Fibroblast of lung (primary cell): ENCODE data around the gene SLC16A7. TPM values are rescaled to one million over a fixed set of nuclear protein-coding genes. Genes with fewer than 3 reads are reported as not detected.

Experiments used
- DNase-seq, 2 donors: peaks; one replicate each; pipeline versions ENCODE4 v3.0.0 to v3.0.0-alpha.2; 2010; ENCODE audit warnings: low read depth in 2 of 2
- H2AFZ ChIP-seq: 2 replicates; pipeline ENCODE4 v1.5.1; 2012; ENCODE audit warnings: low read length, control low read depth, inconsistent platforms
- H3K27ac ChIP-seq: 2 replicates; pipeline ENCODE4 v1.5.1; 2011; ENCODE audit warnings: low read length, control low read depth; ENCODE audit not compliant: insufficient read depth
- H3K27me3 ChIP-seq: 2 replicates; pipeline ENCODE4 v1.5.1; 2011; ENCODE audit warnings: mild to moderate bottlenecking, low read length; ENCODE audit not compliant: control insufficient read depth, insufficient read depth
- H3K36me3 ChIP-seq: 2 replicates; pipeline ENCODE4 v1.5.1; 2011; ENCODE audit warnings: low read length; ENCODE audit not compliant: control insufficient read depth, insufficient read depth
- H3K4me1 ChIP-seq: 2 replicates; pipeline ENCODE4 v1.5.1; 2011; ENCODE audit warnings: low read length; ENCODE audit not compliant: control insufficient read depth, insufficient read depth; ENCODE audit errors: extremely low read depth
- H3K4me2 ChIP-seq: 2 replicates; pipeline ENCODE4 v1.5.1; 2011; ENCODE audit warnings: low read length, control low read depth; ENCODE audit not compliant: insufficient read depth; ENCODE audit errors: extremely low read depth
- H3K4me3 ChIP-seq, 4 experiments: fragments of 200-600 bp in 1 of 4; sonication (generic) in 1 of 4; replicated peaks in 1 of 4; 2 replicates each; pipeline ENCODE4 v1.5.1; 2011 to 2016; ENCODE audit warnings: low read length in 4 of 4, low read depth in 3 of 4, mild to moderate bottlenecking in 3 of 4, control low read depth in 2 of 4, inconsistent platforms in 1 of 4, mixed read lengths in 1 of 4; ENCODE audit not compliant: insufficient read depth in 1 of 4; ENCODE audit errors: control extremely low read depth in 1 of 4
- H3K79me2 ChIP-seq: 2 replicates; pipeline ENCODE4 v1.5.1; 2012; ENCODE audit warnings: mild to moderate bottlenecking, low read length, inconsistent platforms; ENCODE audit not compliant: control insufficient read depth, insufficient read depth
- H3K9ac ChIP-seq: 2 replicates; pipeline ENCODE4 v1.5.1; 2011; ENCODE audit warnings: mild to moderate bottlenecking, low read length, control low read depth; ENCODE audit not compliant: insufficient read depth
- H3K9me3 ChIP-seq: 2 replicates; pipeline ENCODE4 v1.5.1; 2012; ENCODE audit warnings: low read depth, low read length; ENCODE audit not compliant: control insufficient read depth, insufficient read depth
- H4K20me1 ChIP-seq: 2 replicates; pipeline ENCODE4 v1.5.1; 2011; ENCODE audit warnings: low read length; ENCODE audit not compliant: control insufficient read depth, insufficient read depth; ENCODE audit errors: extremely low read depth
- EZH2 ChIP-seq: IDR thresholded peaks from 2 replicates; pipeline ENCODE4 v1.5.1; 2012; ENCODE audit warnings: low read length, control low read depth, mild to moderate bottlenecking; ENCODE audit errors: missing control alignments
- polyA minus RNA-seq: library from RNA; depleted of rRNA, polyadenylated mRNA; stranded (reverse); fragments of >200 nt; gene quantifications from 2 replicates; pipeline ENCODE4 v1.2.3, GENCODE V29; 2011; ENCODE audit warnings: low replicate concordance
- polyA plus RNA-seq, 2 donors: library from polyadenylated mRNA; depleted of rRNA in 1 of 2; stranded (reverse) in 1 of 2; unstranded in 1 of 2; fragments of >200 nt; gene quantifications; 2 replicates each; pipeline ENCODE4 v1.2.1, GENCODE V29; 2011 to 2012; ENCODE audit warnings: missing spikeins in 1 of 2
- total RNA-seq: library from RNA; depleted of rRNA; stranded (reverse); fragments of >200 nt; gene quantifications from 2 replicates; pipeline ENCODE4 v1.2.1, GENCODE V29; 2014
- TF ChIP-seq, protein P1 (sequence below), 2 donors: IDR thresholded peaks in 1 of 2; conservative IDR thresholded peaks in 1 of 2; 1 replicate in 1 of 2; 2 replicates in 1 of 2; pipeline ENCODE4 v1.5.1; 2011 to 2012; ENCODE audit warnings: low read length in 2 of 2, control low read depth in 1 of 2, inconsistent platforms in 1 of 2, low read depth in 1 of 2, mild to moderate bottlenecking in 1 of 2

Gene SLC16A7
- total RNA-seq (44.2 and 110 TPM in 2 replicates), polyA plus RNA-seq (19.1 and 40.2 TPM in 2 replicates), polyA minus RNA-seq (39.2 and 85.6 TPM in 2 replicates)
- polyA plus RNA-seq (2012): 8.1 and 19.1 TPM in 2 replicates

DNA sequence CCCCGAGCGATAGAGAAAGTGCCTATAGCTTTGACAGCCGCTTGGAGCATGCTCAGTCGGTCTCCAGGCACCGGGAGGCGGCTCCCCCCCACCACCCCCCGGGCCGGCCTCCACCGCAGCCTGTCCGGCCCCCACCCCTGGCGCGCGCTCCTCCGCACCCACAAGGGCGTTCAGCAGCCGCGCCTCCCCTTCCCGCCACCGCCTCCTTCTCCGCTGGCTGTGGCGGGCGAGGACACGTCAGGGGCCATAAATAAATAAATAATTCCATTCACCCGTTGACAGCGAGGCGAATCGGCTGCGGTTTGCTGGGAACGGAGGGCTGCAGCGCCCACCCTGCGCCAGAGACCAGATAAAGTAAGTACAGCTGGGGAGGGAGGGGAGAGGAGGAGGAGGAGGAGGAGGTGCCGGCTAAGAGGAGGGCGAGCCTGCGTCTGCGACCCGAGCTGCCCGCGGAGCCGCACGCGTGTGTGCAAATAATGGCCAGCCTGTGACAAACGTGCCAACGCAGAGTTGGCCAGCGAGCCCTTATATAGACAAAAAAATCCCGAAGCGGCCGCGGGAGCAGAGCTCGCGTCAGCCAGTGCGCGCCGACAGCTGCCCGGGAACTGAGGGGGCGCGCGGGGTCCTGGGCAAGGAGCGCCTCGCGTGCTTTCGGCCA is at the start of gene SLC16A7:
Gene SLC16A7, plus strand, starts transcription at position 147 of the 658 bp plus-strand sequence. CDS start 108,773 bp downstream, outside the sequence.
- H3K9me3 ChIP-seq: no peaks in the 10 kb centered on the region
- peak within 1 kb of the TSS; percentile 76 for H2AFZ ChIP-seq
- peak within 1 kb of the TSS; percentile 99 for H3K9ac ChIP-seq
- H3K4me1 ChIP-seq: peaks cover 7% of the 10 kb centered on the region
- no peak for TF ChIP-seq EZH2
- TF ChIP-seq, protein P1, sequence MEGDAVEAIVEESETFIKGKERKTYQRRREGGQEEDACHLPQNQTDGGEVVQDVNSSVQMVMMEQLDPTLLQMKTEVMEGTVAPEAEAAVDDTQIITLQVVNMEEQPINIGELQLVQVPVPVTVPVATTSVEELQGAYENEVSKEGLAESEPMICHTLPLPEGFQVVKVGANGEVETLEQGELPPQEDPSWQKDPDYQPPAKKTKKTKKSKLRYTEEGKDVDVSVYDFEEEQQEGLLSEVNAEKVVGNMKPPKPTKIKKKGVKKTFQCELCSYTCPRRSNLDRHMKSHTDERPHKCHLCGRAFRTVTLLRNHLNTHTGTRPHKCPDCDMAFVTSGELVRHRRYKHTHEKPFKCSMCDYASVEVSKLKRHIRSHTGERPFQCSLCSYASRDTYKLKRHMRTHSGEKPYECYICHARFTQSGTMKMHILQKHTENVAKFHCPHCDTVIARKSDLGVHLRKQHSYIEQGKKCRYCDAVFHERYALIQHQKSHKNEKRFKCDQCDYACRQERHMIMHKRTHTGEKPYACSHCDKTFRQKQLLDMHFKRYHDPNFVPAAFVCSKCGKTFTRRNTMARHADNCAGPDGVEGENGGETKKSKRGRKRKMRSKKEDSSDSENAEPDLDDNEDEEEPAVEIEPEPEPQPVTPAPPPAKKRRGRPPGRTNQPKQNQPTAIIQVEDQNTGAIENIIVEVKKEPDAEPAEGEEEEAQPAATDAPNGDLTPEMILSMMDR (conservative IDR thresholded peaks at IDR 0.05 in 1 of 2, IDR thresholded peaks at IDR 0.05 in 1 of 2; ENCODE audit: low read depth in 1 of 2, low read length in 2 of 2): no peak
- H3K27me3 ChIP-seq: no peaks in the 10 kb centered on the region
- H3K27ac ChIP-seq: peak within 1 kb of the TSS; percentile 99
- peak; percentile 90 to 93 for DNase-seq
- peak within 1 kb of the TSS; percentile 97 for H3K4me2 ChIP-seq
- H4K20me1 ChIP-seq: no peaks in the 10 kb centered on the region
- no peaks in the 10 kb centered on the region for H3K36me3 ChIP-seq
- H3K4me3 ChIP-seq: peak within 1 kb of the TSS; percentile 75 to 91 (median 80)
- peaks cover 3% of the 10 kb centered on the region for H3K79me2 ChIP-seq

- H3K27ac ChIP-seq: no peak overlapping the region
- no peaks in the 10 kb centered on the region for H4K20me1 ChIP-seq
- no peak overlapping the region for H3K4me2 ChIP-seq
- TF ChIP-seq, protein P1 (conservative IDR thresholded peaks at IDR 0.05 in 1 of 2, IDR thresholded peaks at IDR 0.05 in 1 of 2; ENCODE audit: low read depth in 1 of 2, low read length in 2 of 2): no peak
- TF ChIP-seq EZH2: no peak
- no peaks in the 10 kb centered on the region for H3K36me3 ChIP-seq
- no peak overlapping the region for H3K9ac ChIP-seq
- H3K4me1 ChIP-seq: no peaks in the 10 kb centered on the region
- H3K79me2 ChIP-seq: no peaks in the 10 kb centered on the region
- H3K4me3 ChIP-seq: no peak overlapping the region
- H2AFZ ChIP-seq: no peak overlapping the region
- H3K9me3 ChIP-seq: no peaks in the 10 kb centered on the region
- DNase-seq: no peak
- no peaks in the 10 kb centered on the region for H3K27me3 ChIP-seq
Measured at GRCh38 chr12:59548930-59549329, 46.9 kb upstream of the SLC16A7 start.

DNA sequence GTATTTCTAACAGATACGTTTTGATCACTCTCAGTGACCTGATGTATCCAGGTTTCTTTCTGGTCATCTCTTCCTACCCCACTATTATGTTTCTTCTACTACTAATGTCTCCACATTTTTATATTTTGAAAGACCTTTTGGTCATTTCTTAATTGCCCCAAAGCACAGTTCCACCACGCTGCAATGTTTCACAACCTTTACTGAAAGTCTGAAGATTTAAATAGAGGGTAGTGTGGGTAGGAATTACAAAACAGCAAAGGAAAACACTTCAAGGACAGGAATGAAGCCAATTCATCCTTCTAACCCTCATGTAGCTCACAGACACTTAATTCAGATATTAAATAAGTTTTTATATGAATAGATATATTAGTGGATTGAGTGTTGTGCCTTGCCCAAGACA is 36.1 kb upstream of the SLC16A7 start:
- no peak overlapping the region for H3K4me2 ChIP-seq
- no peak for DNase-seq
- no peaks in the 10 kb centered on the region for H3K79me2 ChIP-seq
- no peak overlapping the region for H3K27ac ChIP-seq
- TF ChIP-seq, protein P1 (conservative IDR thresholded peaks at IDR 0.05 in 1 of 2, IDR thresholded peaks at IDR 0.05 in 1 of 2; ENCODE audit: low read depth in 1 of 2, low read length in 2 of 2): no peak
- no peak for TF ChIP-seq EZH2
- H3K4me3 ChIP-seq: no peak overlapping the region
- H4K20me1 ChIP-seq: no peaks in the 10 kb centered on the region
- no peak overlapping the region for H2AFZ ChIP-seq
- H3K9me3 ChIP-seq: no peaks in the 10 kb centered on the region
- no peaks in the 10 kb centered on the region for H3K36me3 ChIP-seq
- no peaks in the 10 kb centered on the region for H3K4me1 ChIP-seq
- H3K27me3 ChIP-seq: no peaks in the 10 kb centered on the region
- no peak overlapping the region for H3K9ac ChIP-seq
